Stimulated activated CD4-positive, alpha-beta T cell treated with anti-CD3 and anti-CD28 coated beads, Interleukin-1b, Interleukin-23, amount 100 ng/mL, for 4 hours (primary cell): Measurements from ENCODE around the gene CBX2.

Source experiments
- DNase-seq, 2 donors: peaks; one replicate each; pipeline ENCODE4 v3.0.0-alpha.2; 2020; ENCODE audit warnings: low read depth in 2 of 2

Gene CBX2

DNA sequence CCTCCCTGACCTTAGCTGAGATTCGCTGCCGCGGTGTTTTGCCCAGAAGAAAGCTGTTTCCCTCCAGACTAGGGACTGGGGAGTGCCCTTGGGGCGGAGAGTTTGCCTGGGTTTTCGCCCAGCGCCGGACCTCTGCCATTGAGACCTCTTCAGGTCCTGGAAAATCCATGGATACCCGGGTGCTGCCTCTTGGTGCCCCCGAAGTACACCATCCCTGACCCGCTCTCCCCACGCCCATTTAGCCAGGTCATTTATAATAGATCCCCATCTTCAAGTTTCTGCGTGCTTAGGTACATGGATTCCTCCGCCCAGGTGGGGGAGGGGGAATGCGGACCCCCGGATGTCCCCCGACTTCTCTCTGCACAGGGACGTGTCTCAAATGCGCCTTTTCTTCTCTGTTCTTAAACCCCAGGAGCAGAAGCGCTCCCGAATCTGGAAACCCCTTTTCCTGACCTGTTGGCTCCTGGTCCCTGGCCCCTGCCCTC, 34.0 kb downstream of the CBX2 start:
- no peak for DNase-seq

DNA sequence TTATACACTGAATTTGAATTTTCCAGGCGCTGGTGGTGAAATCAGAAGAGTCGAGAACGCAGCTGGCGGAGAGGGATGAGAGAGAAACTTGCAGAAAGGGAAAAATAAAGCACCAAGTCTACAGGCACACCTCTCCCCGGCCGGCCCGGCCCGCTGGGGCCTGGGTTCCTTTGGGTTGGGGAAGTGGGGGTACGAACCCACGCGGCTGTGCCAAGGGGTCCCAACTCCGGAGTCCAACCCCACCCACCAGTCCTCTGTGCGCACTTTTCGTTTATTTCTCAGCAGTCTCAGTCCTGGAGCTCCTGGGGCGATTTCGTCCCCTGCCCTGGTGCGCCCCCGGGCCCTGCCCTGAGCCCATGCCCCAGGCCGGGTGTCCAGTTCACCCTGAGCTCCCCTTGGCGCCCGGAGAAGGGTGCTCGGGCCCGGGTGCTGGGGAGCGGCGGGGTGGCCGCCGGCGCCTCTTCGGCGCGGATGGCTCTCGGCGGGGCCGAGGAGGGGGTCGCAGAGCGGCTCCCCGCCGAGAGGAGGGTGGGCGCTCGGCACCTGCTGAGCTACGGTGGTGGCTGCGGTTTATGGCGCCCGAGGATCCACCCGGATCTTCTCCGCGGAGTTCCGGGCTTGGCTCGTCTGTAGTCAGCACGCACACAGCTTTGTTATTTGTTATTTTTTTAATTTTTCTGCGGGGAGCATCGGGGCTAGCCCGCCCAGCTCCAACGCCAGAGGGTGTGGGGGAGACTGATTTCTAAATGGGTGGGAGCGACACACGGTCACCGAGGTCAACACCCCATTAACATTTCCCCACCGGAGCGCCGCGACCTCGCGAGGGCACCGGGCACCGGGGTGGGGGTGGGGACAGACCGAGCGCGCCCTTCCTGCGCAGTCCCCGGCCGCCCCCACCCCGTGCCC, 34.7 kb downstream of the CBX2 start:
- no peak for DNase-seq

- no peak for DNase-seq
These were observed 35.6 kb downstream of the CBX2 start for GRCh38 chr17:79813297-79814126.

DNA sequence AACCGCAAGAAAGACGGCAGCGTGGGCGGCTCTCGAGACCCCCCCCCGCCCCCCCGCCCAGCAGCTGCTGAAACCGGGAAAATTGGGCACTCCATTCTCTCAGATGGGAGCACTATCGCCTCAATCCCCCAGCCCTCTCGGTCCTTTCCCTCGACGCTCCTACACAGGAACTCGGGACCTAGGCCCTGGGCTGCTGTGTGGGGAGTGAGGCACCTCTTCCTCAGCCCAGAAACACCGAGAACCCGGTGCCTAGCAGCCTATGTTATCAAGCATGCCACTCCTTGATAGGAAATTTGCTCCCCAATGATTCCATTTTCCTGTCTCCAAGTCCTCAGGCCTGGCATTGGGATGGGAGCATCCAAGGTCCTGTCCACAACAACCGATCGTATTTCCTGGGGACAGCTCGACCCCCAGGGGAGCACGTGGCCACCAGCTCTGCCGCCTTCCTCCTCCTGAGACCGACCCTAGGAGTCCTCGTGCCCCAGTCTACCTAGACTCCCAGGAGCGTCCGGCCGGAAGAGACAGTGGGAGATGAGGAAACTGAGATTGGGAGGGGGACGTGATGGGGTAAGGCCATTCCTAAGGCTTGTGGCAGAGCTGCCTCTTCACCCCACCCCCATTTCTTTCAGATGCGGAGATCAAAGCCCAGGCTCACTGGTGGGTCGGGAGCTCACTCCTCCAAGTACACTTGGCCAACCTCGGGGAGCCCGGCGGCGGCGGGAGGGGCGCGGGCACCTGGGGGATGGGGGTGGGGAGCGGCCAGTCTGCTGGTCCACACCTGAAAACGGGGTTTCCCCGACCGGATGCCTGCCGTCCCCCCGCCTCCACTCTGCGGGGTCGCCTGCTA, 36.4 kb downstream of the CBX2 start:
- no peak for DNase-seq

- DNase-seq, result no peak
These were observed 37.3 kb downstream of the CBX2 start for GRCh38 chr17:79814974-79815835.

DNA sequence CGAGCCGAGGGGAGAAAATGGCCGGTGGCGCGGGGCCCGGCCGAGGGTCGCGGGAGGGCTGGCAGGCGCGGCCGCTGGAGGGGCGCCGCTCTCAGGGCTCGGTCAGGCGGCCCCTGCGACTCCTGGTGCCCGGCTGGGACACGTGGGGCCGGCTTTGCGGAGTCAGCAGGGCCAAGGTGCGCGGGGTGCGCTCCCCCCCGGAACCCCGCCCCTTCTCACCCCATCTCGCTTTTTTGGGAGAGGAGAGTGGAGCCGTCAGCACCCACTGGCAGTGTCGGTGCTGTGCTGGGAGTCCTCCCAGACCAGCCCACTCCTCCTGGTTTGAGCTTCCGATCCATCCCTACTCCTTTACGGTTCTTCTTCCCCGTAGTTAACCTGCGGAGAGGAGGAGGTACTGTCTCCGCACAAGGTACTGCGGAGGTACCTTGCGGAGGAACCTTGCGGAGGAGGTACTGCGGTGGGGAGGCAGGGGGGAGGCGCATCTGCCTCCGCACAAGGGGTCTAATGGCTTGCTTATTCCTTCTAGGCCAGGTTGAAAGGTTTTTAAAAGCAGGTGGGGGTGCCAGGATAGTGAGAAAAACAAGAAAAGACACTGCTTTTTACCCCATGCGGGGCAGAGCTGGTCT, 38.0 kb downstream of the CBX2 start:
- DNase-seq, result no peak

DNA sequence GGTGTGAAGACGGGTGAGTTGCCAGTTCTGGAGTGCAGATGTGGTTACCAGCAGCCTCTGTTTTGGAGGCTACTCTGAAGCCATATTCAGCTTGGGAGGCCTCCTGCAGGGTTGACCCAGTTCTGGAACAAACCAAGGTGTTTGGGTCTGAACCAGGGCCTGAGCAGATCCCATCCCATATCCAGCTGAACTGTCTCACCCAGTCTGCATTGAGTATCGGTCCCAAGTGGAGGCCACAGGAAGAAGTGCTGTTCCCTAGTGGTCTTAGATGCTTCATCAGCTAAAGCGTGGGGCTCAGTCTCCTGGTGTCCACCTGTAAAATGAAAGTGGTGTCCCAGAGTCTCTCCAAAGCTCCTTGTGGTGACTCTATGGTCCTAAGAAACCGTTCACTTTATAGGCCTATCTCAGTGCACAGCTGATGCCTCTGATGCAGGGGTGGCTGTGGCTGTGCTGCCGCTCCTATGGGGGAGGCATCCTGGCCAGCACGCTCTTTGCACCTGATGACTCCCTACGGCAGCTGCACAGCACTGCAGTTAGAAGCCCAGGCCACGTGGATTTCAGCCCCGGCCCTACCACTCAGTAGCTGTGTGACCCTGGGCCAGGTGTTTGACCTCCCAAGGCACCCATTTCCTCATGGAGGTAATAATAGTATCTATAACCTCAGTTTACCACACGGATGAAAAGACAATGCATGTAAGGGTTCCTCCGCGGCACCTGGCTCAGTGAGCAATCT, 40.2 kb downstream of the CBX2 start:
- DNase-seq, result no peak

GRCh38 chr17:79819085-79819484, 41.1 kb downstream of the CBX2 start:
- no peak for DNase-seq

GRCh38 chr17:79819534-79820276, 41.8 kb downstream of the CBX2 start:
- DNase-seq, result no peak

DNA sequence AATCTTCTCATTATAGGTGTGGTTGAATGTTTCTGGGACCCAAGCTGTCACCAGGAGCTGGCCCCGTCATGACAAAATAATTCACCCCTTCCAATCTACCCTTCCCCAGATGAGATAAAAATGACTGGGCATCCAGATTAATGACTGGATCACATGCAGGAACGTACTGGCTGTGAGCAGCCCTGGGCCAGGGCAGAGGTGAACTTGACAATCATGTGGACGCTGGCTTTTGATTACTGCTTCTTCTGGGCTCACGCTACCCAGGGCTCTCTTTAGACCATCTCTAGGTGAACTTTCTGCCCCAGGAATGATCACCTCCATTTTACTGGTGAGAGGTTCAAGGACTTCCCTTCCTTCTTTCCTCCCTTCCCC, 43.0 kb downstream of the CBX2 start:
- no peak for DNase-seq

GRCh38 chr17:79821331-79822095, 43.6 kb downstream of the CBX2 start:
- no peak for DNase-seq

DNA sequence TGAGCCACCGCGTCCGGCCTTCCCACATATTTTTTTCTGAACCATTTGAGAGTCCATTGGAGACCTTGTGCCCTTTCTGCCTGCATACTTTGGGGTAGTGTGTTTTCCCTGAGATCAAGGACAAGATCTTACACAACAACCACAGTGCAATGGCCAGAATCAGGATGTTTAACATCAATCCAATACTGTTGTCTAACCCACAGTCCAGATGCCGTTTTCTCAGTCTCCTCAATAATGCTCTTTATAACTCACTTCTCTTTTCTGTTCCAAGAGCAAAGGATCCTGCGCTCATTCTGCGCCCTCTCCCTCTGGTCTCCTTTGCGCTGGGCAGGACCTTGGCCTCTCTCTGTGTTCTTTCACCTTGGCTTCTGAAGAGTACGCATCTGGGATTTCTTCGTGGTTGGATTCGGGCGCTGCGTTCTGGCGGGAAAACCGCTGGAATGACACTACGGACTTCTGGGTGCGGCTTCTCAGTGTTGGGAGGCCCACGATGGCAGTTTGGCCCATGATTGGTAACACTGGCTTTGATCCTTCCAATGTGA, 44.7 kb downstream of the CBX2 start:
- no peak for DNase-seq

GRCh38 chr17:79824234-79824633, 46.3 kb downstream of the CBX2 start:
- DNase-seq, result no peak

DNA sequence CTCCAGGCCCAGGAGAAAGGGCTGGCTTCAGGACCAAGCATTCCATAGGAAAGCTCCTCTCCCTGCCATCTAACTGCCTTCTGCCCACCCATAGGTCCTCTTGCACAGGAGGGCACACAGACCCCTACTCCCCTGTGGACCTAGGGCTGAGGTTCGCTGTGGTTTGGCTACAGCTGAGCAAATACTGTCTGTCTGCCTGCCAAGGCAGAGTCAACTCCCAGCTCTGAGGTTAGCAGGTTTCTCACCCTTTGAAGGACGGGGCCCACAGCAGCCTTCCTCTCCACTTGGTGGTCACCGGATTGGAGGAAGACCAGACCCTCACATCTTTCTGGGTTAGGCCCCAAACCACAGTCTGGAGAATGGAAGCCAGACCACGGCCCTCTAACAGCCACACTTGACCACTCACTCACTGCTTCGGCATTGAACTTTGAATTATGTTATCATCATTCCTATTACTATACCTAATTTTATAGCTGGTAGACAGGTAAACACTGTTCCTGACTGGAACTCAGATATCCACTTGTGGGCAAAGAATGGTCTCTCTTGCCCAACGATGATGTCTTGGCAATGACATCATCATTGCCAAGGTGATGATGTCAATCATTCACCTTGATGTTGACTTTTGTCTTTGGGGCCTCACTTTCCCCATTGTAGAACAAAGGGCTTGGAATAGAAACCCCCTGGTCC, 47.1 kb downstream of the CBX2 start:
- DNase-seq, result no peak

DNA sequence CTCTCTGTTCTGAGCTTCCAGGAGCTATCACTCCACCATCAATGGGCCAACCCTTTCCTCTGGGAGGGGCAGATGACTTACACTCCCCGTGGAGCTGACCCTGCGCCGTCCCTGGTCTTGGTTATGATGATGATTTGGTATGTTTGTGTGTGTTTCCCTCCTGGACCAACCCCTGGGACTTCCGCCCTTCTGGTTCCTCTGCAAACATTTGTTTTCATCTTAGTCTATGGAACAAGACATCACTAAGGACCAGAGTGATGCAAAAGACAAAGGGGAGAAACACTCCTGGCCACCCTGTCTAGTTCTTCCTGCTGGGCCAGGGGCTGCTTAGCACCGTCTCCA, 47.6 kb downstream of the CBX2 start:
- DNase-seq, result no peak

GRCh38 chr17:79826204-79826680, 48.3 kb downstream of the CBX2 start:
- DNase-seq, result no peak

DNA sequence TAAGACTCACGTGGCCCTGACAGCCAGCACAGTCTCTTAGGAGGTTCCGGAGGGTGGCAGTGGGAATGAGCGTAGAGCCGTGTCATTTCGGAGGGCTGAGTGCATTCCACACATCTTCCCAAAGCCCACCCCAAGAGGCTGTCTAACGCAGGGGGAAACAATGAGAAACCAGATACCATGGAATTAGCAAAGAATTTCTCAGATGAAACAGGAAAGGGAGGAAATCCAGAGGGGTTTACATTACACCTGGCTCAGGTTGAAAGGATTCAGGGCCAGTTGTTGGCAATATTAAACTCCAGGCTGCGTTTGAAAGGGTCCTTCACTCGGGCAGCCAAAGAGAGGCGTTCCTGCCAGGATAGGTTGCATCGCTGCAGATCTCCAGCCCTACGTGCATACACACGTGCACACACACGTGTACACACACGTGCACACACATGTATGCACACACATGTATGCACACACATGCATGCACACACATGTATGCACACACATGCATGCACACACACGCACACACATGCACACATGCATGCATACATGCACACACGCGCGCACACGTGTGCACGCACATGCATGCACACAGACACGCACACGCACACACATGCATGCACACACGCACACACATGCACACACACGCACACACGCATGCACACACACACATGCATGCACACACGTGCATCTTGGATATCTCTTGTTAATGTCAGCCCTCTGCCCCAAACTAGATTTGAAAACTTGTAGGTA, 49.1 kb downstream of the CBX2 start:
- DNase-seq, result no peak
